Measurements from ENCODE around the gene GPR21. TPM values are rescaled to one million over a fixed set of nuclear protein-coding genes. Genes with fewer than 3 reads are reported as not detected.

GPR21 gene
- polyA plus RNA-seq (2013, experiment 1 of 2), result not detected
- polyA plus RNA-seq (2013, experiment 2 of 2), result not detected

GRCh38 chr9:123033352-123033751 lies at the start of gene GPR21:
Gene GPR21, plus strand, starts transcription at chr9:123033667. Its CDS starts 900 bp downstream, at chr9:123034567.
- Histone ChIP-seq H3K27ac (replicated peaks; ENCODE audit: low read length) (peak within 1 kb of the TSS; percentile 65), H3K23ac (ENCODE audit: low read depth, low read length, poor library complexity) (no peak within 1 kb of the TSS), H2BK120ac (ENCODE audit: low read depth, low read length) (peak within 1 kb of the TSS; percentile 38), H3K27me3 (ENCODE audit: control insufficient read depth in 3 of 3, insufficient read depth in 3 of 3, low read depth in 1 of 3, low read length in 3 of 3) (no peaks in the 10 kb centered on the region), H2BK15ac (ENCODE audit: low read length) (peak within 1 kb of the TSS; percentile 40), H4K8ac (ENCODE audit: low read depth, low read length) (no peak within 1 kb of the TSS), H4K91ac (ENCODE audit: low read depth, low read length, poor library complexity) (no peak within 1 kb of the TSS), H3K36me3 (replicated peaks in 1 of 2; ENCODE audit: control insufficient read depth in 2 of 2, insufficient read depth in 2 of 2, low read length in 2 of 2) (peaks cover 3 to 57% of the 10 kb centered on the region in 2 donors), H3K4me2 (ENCODE audit: insufficient read depth, low read length, poor library complexity, severe bottlenecking) (peak within 1 kb of the TSS; percentile 21), H2BK12ac (ENCODE audit: low read length) (no peak within 1 kb of the TSS), H2AK5ac (ENCODE audit: low read depth, low read length) (no peak within 1 kb of the TSS), H3K9ac (ENCODE audit: low read depth, low read length, poor library complexity) (no peak within 1 kb of the TSS), H2AFZ (ENCODE audit: low read length) (no peak within 1 kb of the TSS), H3K9me3 (replicated peaks in 1 of 2; ENCODE audit: control insufficient read depth in 2 of 2, insufficient read depth in 1 of 2, low read depth in 1 of 2, low read length in 2 of 2) (no peaks in the 10 kb centered on the region), H3K79me1 (ENCODE audit: low read depth, low read length) (peaks cover 2% of the 10 kb centered on the region), H3K4me3 (ENCODE audit: low read length in 2 of 2) (no peak within 1 kb of the TSS), H3K4ac (ENCODE audit: low read length) (peak within 1 kb of the TSS; percentile 13), H2BK5ac (ENCODE audit: low read length) (no peak within 1 kb of the TSS), H3K4me1 (ENCODE audit: control insufficient read depth in 2 of 2, insufficient read depth in 1 of 2, low read depth in 1 of 2, low read length in 2 of 2) (peaks cover 10 to 16% of the 10 kb centered on the region in 2 donors), H3K14ac (ENCODE audit: low read length) (no peak within 1 kb of the TSS), H3K18ac (ENCODE audit: low read length) (peak within 1 kb of the TSS; percentile 15)
- DNase-seq (ENCODE audit: low spot score), result peak; percentile 53
- WGBS, 2 donors (ENCODE audit: extremely low coverage in 2 of 2, insufficient read length in 2 of 2, insufficient replicate concordance in 1 of 2), result no CpG with 5 or more reads among the region's 7 CpGs

- no peak overlapping the region for H2AK5ac ChIP-seq (ENCODE audit: low read depth, low read length)
- no peaks in the 10 kb centered on the region for H3K4me1 ChIP-seq (ENCODE audit: control insufficient read depth in 2 of 2, insufficient read depth in 1 of 2, low read depth in 1 of 2, low read length in 2 of 2)
- H3K36me3 ChIP-seq (replicated peaks in 1 of 2; ENCODE audit: control insufficient read depth in 2 of 2, insufficient read depth in 2 of 2, low read length in 2 of 2), result peaks cover 15 to 77% of the 10 kb centered on the region in 2 donors
- H3K27me3 ChIP-seq (ENCODE audit: control insufficient read depth in 3 of 3, insufficient read depth in 3 of 3, low read depth in 1 of 3, low read length in 3 of 3), result peaks cover 0 to 2% (median 0%) of the 10 kb centered on the region in 3 experiments
- H3K14ac ChIP-seq (ENCODE audit: low read length), result no peak overlapping the region
- H4K8ac ChIP-seq (ENCODE audit: low read depth, low read length), result no peak overlapping the region
- DNase-seq (ENCODE audit: low spot score), result no peak
- no peak overlapping the region for H4K91ac ChIP-seq (ENCODE audit: low read depth, low read length, poor library complexity)
- H2AFZ ChIP-seq (ENCODE audit: low read length), result no peak overlapping the region
- H3K27ac ChIP-seq (replicated peaks; ENCODE audit: low read length), result no peak overlapping the region
- H2BK5ac ChIP-seq (ENCODE audit: low read length), result no peak overlapping the region
- no peak overlapping the region for H3K4me3 ChIP-seq (ENCODE audit: low read length in 2 of 2)
- H3K79me1 ChIP-seq (ENCODE audit: low read depth, low read length), result no peaks in the 10 kb centered on the region
- peaks cover 0 to 2% of the 10 kb centered on the region in 2 donors for H3K9me3 ChIP-seq (replicated peaks in 1 of 2; ENCODE audit: control insufficient read depth in 2 of 2, insufficient read depth in 1 of 2, low read depth in 1 of 2, low read length in 2 of 2)
- no peak overlapping the region for H3K9ac ChIP-seq (ENCODE audit: low read depth, low read length, poor library complexity)
- H3K18ac ChIP-seq (ENCODE audit: low read length), result no peak overlapping the region
- H3K4ac ChIP-seq (ENCODE audit: low read length), result no peak overlapping the region
- no peak overlapping the region for H2BK12ac ChIP-seq (ENCODE audit: low read length)
- H3K4me2 ChIP-seq (ENCODE audit: insufficient read depth, low read length, poor library complexity, severe bottlenecking), result no peak overlapping the region
- no peak overlapping the region for H2BK120ac ChIP-seq (ENCODE audit: low read depth, low read length)
- no peak overlapping the region for H2BK15ac ChIP-seq (ENCODE audit: low read length)
- no peak overlapping the region for H3K23ac ChIP-seq (ENCODE audit: low read depth, low read length, poor library complexity)
- WGBS, 2 donors (ENCODE audit: extremely low coverage in 2 of 2, insufficient read length in 2 of 2, insufficient replicate concordance in 1 of 2), result no CpG with 5 or more reads among the region's 5 CpGs
Observed at GRCh38 chr9:122986010-122986409, 47.5 kb upstream of the GPR21 start.

GRCh38 chr9:122988141-122988540 lies 45.3 kb upstream of the GPR21 start:
- no peak overlapping the region for H2BK12ac ChIP-seq (ENCODE audit: low read length)
- no peak for DNase-seq (ENCODE audit: low spot score)
- peaks cover 0 to 2% (median 0%) of the 10 kb centered on the region in 3 experiments for H3K27me3 ChIP-seq (ENCODE audit: control insufficient read depth in 3 of 3, insufficient read depth in 3 of 3, low read depth in 1 of 3, low read length in 3 of 3)
- no peak overlapping the region for H2BK15ac ChIP-seq (ENCODE audit: low read length)
- no peak overlapping the region for H3K14ac ChIP-seq (ENCODE audit: low read length)
- H3K18ac ChIP-seq (ENCODE audit: low read length), result no peak overlapping the region
- H3K36me3 ChIP-seq (replicated peaks in 1 of 2; ENCODE audit: control insufficient read depth in 2 of 2, insufficient read depth in 2 of 2, low read length in 2 of 2), result peaks cover 18 to 91% of the 10 kb centered on the region in 2 donors
- WGBS, 2 donors (ENCODE audit: extremely low coverage in 2 of 2, insufficient read length in 2 of 2, insufficient replicate concordance in 1 of 2), result no CpG with 5 or more reads among the region's 2 CpGs
- no peak overlapping the region for H3K9ac ChIP-seq (ENCODE audit: low read depth, low read length, poor library complexity)
- H3K9me3 ChIP-seq (replicated peaks in 1 of 2; ENCODE audit: control insufficient read depth in 2 of 2, insufficient read depth in 1 of 2, low read depth in 1 of 2, low read length in 2 of 2), result peaks cover 0 to 2% of the 10 kb centered on the region in 2 donors
- H3K4ac ChIP-seq (ENCODE audit: low read length), result no peak overlapping the region
- H3K27ac ChIP-seq (replicated peaks; ENCODE audit: low read length), result no peak overlapping the region
- H3K4me2 ChIP-seq (ENCODE audit: insufficient read depth, low read length, poor library complexity, severe bottlenecking), result no peak overlapping the region
- no peak overlapping the region for H3K23ac ChIP-seq (ENCODE audit: low read depth, low read length, poor library complexity)
- H3K79me1 ChIP-seq (ENCODE audit: low read depth, low read length), result no peaks in the 10 kb centered on the region
- no peak overlapping the region for H3K4me3 ChIP-seq (ENCODE audit: low read length in 2 of 2)
- no peaks in the 10 kb centered on the region for H3K4me1 ChIP-seq (ENCODE audit: control insufficient read depth in 2 of 2, insufficient read depth in 1 of 2, low read depth in 1 of 2, low read length in 2 of 2)
- H2BK5ac ChIP-seq (ENCODE audit: low read length), result no peak overlapping the region
- no peak overlapping the region for H2BK120ac ChIP-seq (ENCODE audit: low read depth, low read length)
- no peak overlapping the region for H4K8ac ChIP-seq (ENCODE audit: low read depth, low read length)
- no peak overlapping the region for H2AFZ ChIP-seq (ENCODE audit: low read length)
- H4K91ac ChIP-seq (ENCODE audit: low read depth, low read length, poor library complexity), result no peak overlapping the region
- no peak overlapping the region for H2AK5ac ChIP-seq (ENCODE audit: low read depth, low read length)

GRCh38 chr9:122988920-122989621 lies 44.4 kb upstream of the GPR21 start:
- Histone ChIP-seq H4K91ac (ENCODE audit: low read depth, low read length, poor library complexity) (no peak overlapping the region), H3K4ac (ENCODE audit: low read length) (no peak overlapping the region), H3K9me3 (replicated peaks in 1 of 2; ENCODE audit: control insufficient read depth in 2 of 2, insufficient read depth in 1 of 2, low read depth in 1 of 2, low read length in 2 of 2) (peaks cover 0 to 2% of the 10 kb centered on the region in 2 donors), H3K4me2 (ENCODE audit: insufficient read depth, low read length, poor library complexity, severe bottlenecking) (no peak overlapping the region), H2BK5ac (ENCODE audit: low read length) (no peak overlapping the region), H3K79me1 (ENCODE audit: low read depth, low read length) (peaks cover 2% of the 10 kb centered on the region), H2BK120ac (ENCODE audit: low read depth, low read length) (no peak overlapping the region), H3K4me3 (ENCODE audit: low read length in 2 of 2) (no peak overlapping the region), H2BK15ac (ENCODE audit: low read length) (no peak overlapping the region), H3K36me3 (replicated peaks in 1 of 2; ENCODE audit: control insufficient read depth in 2 of 2, insufficient read depth in 2 of 2, low read length in 2 of 2) (peaks cover 18 to 92% of the 10 kb centered on the region in 2 donors), H2AK5ac (ENCODE audit: low read depth, low read length) (no peak overlapping the region), H2AFZ (ENCODE audit: low read length) (no peak overlapping the region), H3K14ac (ENCODE audit: low read length) (no peak overlapping the region), H3K9ac (ENCODE audit: low read depth, low read length, poor library complexity) (no peak overlapping the region), H2BK12ac (ENCODE audit: low read length) (no peak overlapping the region), H3K4me1 (ENCODE audit: control insufficient read depth in 2 of 2, insufficient read depth in 1 of 2, low read depth in 1 of 2, low read length in 2 of 2) (no peaks in the 10 kb centered on the region), H3K18ac (ENCODE audit: low read length) (no peak overlapping the region), H3K23ac (ENCODE audit: low read depth, low read length, poor library complexity) (no peak overlapping the region), H3K27me3 (ENCODE audit: control insufficient read depth in 3 of 3, insufficient read depth in 3 of 3, low read depth in 1 of 3, low read length in 3 of 3) (peaks cover 0 to 2% (median 0%) of the 10 kb centered on the region in 3 experiments), H3K27ac (replicated peaks; ENCODE audit: low read length) (no peak overlapping the region), H4K8ac (ENCODE audit: low read depth, low read length) (no peak overlapping the region)
- no peak for DNase-seq (ENCODE audit: low spot score)
- WGBS, 2 donors (ENCODE audit: extremely low coverage in 2 of 2, insufficient read length in 2 of 2, insufficient replicate concordance in 1 of 2), result no CpG with 5 or more reads among the region's 8 CpGs
